Suppressor macrophage treated with lipopolysaccharide for 1 hour (primary cell): ENCODE measurements around the gene FAM209B.
"Not testable (repeated sequence)": the region's sequence is repeated elsewhere in the genome, so short reads cannot be mapped to it uniquely, and the experiment has no call there.

ENCODE experiments used
- DNase-seq, 3 donors: peaks; one replicate each; pipeline ENCODE4 v3.0.0-alpha.2; 2020 to 2022

The FAM209B gene

GRCh38 chr20:56542489-56543030, 9.5 kb downstream of the FAM209B start:
- DNase-seq = no peak

GRCh38 chr20:56551571-56551970, 18.5 kb downstream of the FAM209B start:
- no peak for DNase-seq

GRCh38 chr20:56552911-56553629, 20.0 kb downstream of the FAM209B start:
- DNase-seq = peak; percentile 31 to 38 (median 37)

- peak; percentile 84 to 96 (median 95) for DNase-seq
These were observed 21.8 kb downstream of the FAM209B start for GRCh38 chr20:56554869-56555268.

- no peak for DNase-seq
These were observed 25.9 kb downstream of the FAM209B start for GRCh38 chr20:56558968-56559367.

GRCh38 chr20:56564526-56564925, 31.5 kb downstream of the FAM209B start:
- not testable (repeated sequence) for DNase-seq

- no peak for DNase-seq
These were observed 32.5 kb downstream of the FAM209B start for GRCh38 chr20:56565511-56565910.

GRCh38 chr20:56566621-56567020, 33.6 kb downstream of the FAM209B start:
- no peak for DNase-seq

GRCh38 chr20:56570832-56571231, 37.8 kb downstream of the FAM209B start:
- DNase-seq = no peak

- peak; percentile 60 to 66 (median 64) for DNase-seq
These were observed 39.1 kb downstream of the FAM209B start for GRCh38 chr20:56572172-56572571.

- DNase-seq = no peak
These were observed 40.9 kb downstream of the FAM209B start for GRCh38 chr20:56573986-56574385.

- DNase-seq = no peak
These were observed 41.6 kb downstream of the FAM209B start for GRCh38 chr20:56574531-56575142.

GRCh38 chr20:56575157-56575556, 42.1 kb downstream of the FAM209B start:
- DNase-seq = no peak

- DNase-seq = no peak
These were observed 42.9 kb downstream of the FAM209B start for GRCh38 chr20:56575961-56576360.

- DNase-seq = no peak
These were observed 46.3 kb downstream of the FAM209B start for GRCh38 chr20:56579301-56579710.

- DNase-seq = no peak
These were observed 47.2 kb downstream of the FAM209B start for GRCh38 chr20:56580226-56580625.

- no peak for DNase-seq
These were observed 48.7 kb downstream of the FAM209B start for GRCh38 chr20:56581701-56582100.

- DNase-seq = peak; percentile 84 to 88 (median 84)
These were observed 49.5 kb downstream of the FAM209B start for GRCh38 chr20:56582542-56582941.

- DNase-seq = no peak
These were observed 51.9 kb downstream of the FAM209B start for GRCh38 chr20:56584916-56585315.
